GM19438 (cell line): ENCODE measurements around the gene OLFML2B.
"Not testable (repeated sequence)": the region's sequence is repeated elsewhere in the genome, so short reads cannot be mapped to it uniquely, and the experiment has no call there.

Experiments used
- ATAC-seq: cut with Tn5 transposase; IDR thresholded peaks from one replicate; pipeline ENCODE4 v1.9.1; 2021; ENCODE audit warnings: low read depth; ENCODE audit not compliant: unreplicated experiment

OLFML2B gene

GRCh38 chr1:162036163-162036562 is 12.5 kb upstream of the OLFML2B start:
- ATAC-seq, result no peak

- ATAC-seq, result no peak
Measured at GRCh38 chr1:162035241-162035640, 11.6 kb upstream of the OLFML2B start.

GRCh38 chr1:162033428-162033827 is 9.8 kb upstream of the OLFML2B start:
- ATAC-seq, result no peak

GRCh38 chr1:162030759-162031280 is 7.2 kb upstream of the OLFML2B start:
- no peak for ATAC-seq

- no peak for ATAC-seq
Measured at GRCh38 chr1:162029157-162029556, 5.5 kb upstream of the OLFML2B start.

- ATAC-seq, result no peak
Measured at GRCh38 chr1:162028726-162029125, 5.1 kb upstream of the OLFML2B start.

- ATAC-seq, result no peak
Measured at GRCh38 chr1:162026881-162027280, 3.2 kb upstream of the OLFML2B start.

- no peak for ATAC-seq
Measured at GRCh38 chr1:162025541-162025940, 1.9 kb upstream of the OLFML2B start.

- no peak for ATAC-seq
Measured at GRCh38 chr1:162023181-162023546, 505 bp downstream of the OLFML2B start.

- no peak for ATAC-seq
Measured at GRCh38 chr1:162022626-162023025, 1.0 kb downstream of the OLFML2B start.

- no peak for ATAC-seq
Measured at GRCh38 chr1:162021124-162021523, 2.5 kb downstream of the OLFML2B start.

GRCh38 chr1:162020150-162020549 is 3.5 kb downstream of the OLFML2B start:
- no peak for ATAC-seq

- ATAC-seq, result no peak
Measured at GRCh38 chr1:162019446-162019845, 4.2 kb downstream of the OLFML2B start.

- ATAC-seq, result no peak
Measured at GRCh38 chr1:162019006-162019405, 4.7 kb downstream of the OLFML2B start.

- no peak for ATAC-seq
Measured at GRCh38 chr1:162018418-162018817, 5.3 kb downstream of the OLFML2B start.

- ATAC-seq, result not testable (repeated sequence)
Measured at GRCh38 chr1:162017791-162018190, 5.9 kb downstream of the OLFML2B start.

- no peak for ATAC-seq
Measured at GRCh38 chr1:162016631-162017030, 7.0 kb downstream of the OLFML2B start.

GRCh38 chr1:162015196-162015595 is 8.5 kb downstream of the OLFML2B start:
- ATAC-seq, result no peak

GRCh38 chr1:162014202-162014601 is 9.5 kb downstream of the OLFML2B start:
- no peak for ATAC-seq

GRCh38 chr1:162013289-162013688 is 10.4 kb downstream of the OLFML2B start:
- no peak for ATAC-seq

- ATAC-seq, result no peak
Measured at GRCh38 chr1:162011337-162012012, 12.2 kb downstream of the OLFML2B start.

GRCh38 chr1:162010175-162010506 is 13.5 kb downstream of the OLFML2B start:
- no peak for ATAC-seq
